CD1c-positive myeloid dendritic cell (primary cell): ENCODE measurements around the gene ANAPC16.
"Not testable (repeated sequence)": the region's sequence is repeated elsewhere in the genome, so short reads cannot be mapped to it uniquely, and the experiment has no call there.

Source experiments
- DNase-seq: peaks from one replicate; pipeline ENCODE4 v3.0.0-alpha.2; 2016; ENCODE audit errors: extremely low spot score

Gene ANAPC16

GRCh38 chr10:72243822-72244437 is 28.1 kb downstream of the ANAPC16 start:
- no peak for DNase-seq

- no peak for DNase-seq
Observed at GRCh38 chr10:72244573-72245038, 28.8 kb downstream of the ANAPC16 start.

GRCh38 chr10:72245949-72246525 is 30.2 kb downstream of the ANAPC16 start:
- peak; percentile 16 for DNase-seq

GRCh38 chr10:72248468-72249151 is 32.8 kb downstream of the ANAPC16 start:
- peak; percentile 49 for DNase-seq

GRCh38 chr10:72249176-72249862 is 33.5 kb downstream of the ANAPC16 start:
- DNase-seq, result not testable (repeated sequence)

DNA sequence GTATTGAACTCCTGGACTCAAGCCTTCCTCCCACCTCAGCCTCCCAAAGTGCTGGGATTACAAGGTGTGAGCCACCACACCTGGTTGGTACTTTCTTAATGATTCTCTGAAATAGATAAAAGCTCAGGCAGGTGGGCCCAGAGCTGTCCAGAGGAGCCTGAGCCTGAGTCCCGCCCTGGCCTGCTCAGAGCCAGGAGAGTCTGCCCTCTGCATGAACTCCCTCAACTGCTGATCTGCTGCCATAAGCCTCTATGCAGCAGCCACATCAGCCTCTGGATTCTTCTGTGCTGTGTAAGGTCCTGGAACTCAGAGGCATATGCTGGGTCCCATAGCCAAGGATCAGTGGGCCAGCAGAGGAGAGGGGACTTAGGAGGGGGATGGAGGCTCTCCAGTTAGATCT is 34.9 kb downstream of the ANAPC16 start:
- no peak for DNase-seq

DNA sequence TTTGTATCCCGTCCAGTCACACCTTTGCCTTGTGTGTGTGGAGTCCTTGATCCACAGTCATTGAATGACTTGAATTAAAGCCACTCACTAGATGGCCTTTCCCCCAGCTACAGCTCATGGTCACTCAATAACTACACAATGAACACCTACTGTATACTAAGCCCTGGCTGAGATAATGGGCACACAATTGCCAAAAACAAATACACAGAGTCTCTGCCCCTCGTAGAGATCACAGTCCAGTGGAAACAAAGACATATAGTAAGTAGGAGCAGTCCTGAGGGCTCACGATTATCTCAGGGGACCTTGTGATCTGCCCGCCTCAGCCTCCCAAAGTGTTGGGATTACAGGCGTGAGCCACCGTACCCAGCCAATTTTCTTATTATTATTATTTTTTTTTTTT is 35.8 kb downstream of the ANAPC16 start:
- no peak for DNase-seq

DNA sequence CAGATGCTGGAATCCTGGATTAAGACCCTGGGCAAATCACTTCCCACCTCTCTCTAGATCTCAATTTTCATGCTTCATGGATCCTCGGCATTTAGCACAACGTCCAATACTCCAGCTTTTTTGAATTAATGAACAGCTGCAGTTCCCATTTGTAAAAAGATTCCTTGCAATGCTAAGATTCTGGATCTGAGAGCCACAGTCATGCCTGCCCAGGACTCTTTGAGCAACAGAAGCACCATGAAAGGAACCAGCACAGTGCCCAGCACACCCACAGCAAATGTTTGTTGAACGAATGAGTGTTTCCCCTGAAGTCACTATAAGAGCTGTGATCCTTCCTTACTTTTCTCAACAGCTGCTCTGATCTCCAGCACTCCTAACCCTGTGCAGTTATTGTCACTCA is 37.2 kb downstream of the ANAPC16 start:
- no peak for DNase-seq

GRCh38 chr10:72253578-72253977 is 37.8 kb downstream of the ANAPC16 start:
- DNase-seq, result no peak

GRCh38 chr10:72254813-72255568 is 39.2 kb downstream of the ANAPC16 start:
- peak; percentile 53 for DNase-seq

DNA sequence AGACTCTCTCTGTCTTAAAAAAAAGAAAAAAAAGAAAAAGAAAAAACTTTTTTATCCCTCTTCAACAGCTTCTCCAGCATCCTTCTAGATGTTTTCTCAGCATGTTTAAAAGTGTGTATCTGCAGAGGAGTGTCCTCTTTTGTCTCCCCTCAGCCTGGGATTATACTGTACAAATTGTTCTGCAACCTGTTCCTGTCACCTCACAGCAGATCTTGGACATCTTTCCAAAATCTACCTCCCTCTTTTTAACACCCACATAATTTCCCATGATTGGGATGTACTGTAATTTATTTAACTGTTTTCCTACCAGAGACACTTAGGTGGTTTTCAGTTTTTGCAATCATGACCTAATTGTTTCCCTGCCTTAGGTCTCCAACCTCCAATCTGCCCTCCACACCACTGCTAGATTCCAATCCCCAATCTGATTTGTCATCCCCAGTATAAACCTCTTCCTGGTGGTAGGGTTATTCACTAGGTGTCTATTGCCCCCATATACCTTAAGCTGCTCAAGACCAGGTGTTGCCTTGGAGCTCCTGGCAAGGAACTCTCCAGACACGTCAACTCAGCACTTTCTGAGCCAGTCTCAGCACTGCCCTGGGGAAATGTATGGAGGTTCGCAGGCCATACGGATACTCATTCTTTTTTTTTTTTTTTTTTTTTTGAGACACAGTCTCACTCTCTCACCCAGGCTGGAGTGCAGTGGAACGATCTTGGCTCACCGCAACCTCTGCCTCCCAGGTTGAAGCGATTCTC is 40.3 kb downstream of the ANAPC16 start:
- no peak for DNase-seq

DNA sequence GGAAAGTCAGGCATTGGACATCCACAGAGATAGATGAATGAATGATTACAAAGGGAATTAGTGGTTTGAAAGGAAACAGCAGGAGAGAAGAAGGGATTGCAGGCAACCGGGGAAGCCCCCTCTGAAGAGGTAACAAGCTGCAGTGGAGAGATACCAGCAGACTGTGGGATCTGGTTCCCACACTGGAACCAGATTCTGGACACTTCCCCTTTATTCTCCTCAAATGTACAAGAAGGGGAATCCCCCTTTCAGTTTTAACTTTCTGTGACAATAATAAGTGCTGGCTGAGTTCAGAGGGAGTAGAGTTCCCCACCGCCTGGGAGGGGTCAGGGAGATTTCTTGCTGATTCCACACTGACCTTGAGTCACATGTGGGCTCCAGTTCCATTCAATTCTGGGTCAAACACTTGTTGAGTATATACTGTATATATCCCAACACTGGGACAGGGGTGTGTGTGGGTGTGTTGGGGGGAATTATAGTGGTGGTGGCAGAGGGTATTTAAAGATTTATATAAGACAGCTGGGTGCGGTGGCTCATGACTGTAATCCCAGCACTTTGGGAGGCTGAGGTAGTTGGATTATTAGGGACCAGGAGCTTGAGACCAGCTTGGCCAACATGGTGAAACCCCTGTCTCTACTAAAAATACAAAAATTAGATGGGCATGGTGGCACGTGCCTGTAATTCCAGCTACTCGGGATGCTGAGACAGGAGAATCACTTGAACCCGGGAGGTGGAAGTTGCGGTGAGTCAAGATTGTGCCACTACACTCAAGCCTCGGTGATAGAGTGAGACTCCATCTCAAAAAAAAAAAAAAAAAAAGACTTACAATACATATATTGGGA is 41.5 kb downstream of the ANAPC16 start:
- peak; percentile 89 for DNase-seq

DNA sequence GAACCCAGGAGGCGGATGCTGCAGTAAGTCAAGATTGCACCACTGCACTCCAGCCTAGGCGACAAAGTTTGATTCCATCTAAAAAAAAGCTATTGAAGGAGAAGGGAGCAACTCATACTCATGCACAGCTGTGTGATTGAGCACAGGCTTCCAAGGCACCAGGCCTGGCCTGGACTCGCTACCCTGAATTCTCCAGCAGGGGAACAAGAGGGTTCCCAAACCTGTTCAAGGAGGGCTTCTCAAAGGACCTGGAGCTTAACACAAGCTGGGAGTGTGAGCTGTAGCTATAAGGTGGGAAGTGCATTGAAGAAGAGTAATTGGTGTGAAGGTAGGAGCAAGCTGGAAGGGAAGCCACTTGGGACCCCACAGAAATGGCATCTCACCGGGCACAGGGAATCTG is 42.8 kb downstream of the ANAPC16 start:
- no peak for DNase-seq

DNA sequence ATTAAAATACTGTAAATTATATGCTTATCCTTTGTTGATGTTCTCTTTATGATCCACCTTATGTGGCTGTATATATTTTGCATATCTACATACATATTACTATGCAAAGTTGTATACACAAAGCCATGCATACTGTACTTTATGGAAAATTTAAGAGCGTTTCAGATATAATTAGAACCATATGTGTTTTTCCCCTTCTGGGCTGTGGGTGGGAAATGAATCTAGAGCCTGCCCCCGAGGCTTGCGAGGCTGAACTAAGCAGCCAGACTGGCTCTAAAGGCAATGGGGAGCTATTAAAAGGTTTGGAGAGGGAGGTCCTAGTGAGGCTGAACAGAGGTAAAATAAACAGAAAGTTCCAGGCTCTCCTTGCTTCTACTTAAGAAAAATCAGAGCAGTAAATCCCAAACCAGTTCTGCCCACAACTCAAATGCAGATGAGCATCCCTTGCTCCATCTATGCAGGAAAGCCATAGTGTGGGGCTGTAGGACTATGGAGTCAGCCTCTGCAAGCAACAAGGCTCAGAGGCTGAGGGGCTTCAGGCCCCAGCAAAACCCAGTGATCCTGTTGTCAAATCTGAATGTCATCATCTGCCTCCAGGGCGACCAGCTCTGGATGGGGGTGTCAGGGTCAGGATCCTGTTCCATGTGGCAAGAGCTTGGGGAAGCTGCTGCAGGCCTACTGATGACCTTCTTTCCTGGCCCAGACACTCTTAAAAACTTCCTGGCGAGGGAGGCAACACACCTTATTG is 43.9 kb downstream of the ANAPC16 start:
- no peak for DNase-seq

GRCh38 chr10:72260239-72260975 is 44.6 kb downstream of the ANAPC16 start:
- DNase-seq, result peak; percentile 39

DNA sequence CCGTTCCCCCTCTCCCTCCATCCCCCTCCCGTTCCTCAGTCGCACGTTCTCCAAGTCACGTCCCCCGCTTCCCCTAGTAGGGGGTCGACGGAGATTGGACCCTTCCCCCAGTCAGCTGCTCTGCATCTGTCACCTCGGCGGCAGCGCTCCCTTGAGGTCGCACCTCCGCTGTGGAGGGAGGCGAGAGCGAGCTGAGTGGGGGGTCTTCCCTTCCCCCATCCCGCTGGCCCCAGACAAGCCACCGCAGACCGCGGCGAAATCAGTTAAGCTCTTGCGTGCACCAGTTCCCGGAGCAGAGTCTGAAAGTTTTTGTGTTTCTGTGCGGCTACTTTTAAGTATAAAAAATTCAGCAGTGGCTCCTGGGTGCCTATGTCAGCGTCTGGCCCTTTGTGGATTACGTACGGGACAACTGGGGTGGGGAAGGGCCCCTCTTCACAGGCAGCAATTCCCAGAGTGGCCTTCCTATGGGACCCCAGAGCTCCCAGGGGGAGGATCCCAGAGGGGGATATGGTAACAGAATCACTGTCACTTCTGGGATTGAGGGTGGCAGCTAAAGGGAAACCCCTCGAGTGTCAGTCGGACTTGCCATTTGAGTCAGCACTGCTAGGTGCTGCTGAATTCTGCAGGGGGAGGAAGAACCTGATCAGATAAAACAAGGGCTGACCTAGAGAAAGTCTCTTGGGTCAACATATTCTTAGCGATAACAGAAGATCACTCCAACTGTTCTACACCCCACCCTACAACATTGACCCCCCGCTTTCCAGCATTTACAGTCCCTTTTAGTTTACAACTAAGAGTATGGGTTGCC is 45.4 kb downstream of the ANAPC16 start:
- peak; percentile 36 for DNase-seq

- no peak for DNase-seq
Observed at GRCh38 chr10:72261784-72262404, 46.1 kb downstream of the ANAPC16 start.
